H1 (cell line): ENCODE results near the gene KIF1B. TPM values are rescaled to one million over a fixed set of nuclear protein-coding genes. Genes with fewer than 3 reads are reported as not detected.

Experiments
- CTCF ChIA-PET: fragments of 300-600 bp; sonication (Branson Sonifier 250); formaldehyde crosslinking; loops from one replicate; lab custom pipeline; 2021; ENCODE audit not compliant: partially characterized antibody; lab: Charles Lee
- POLR2A ChIA-PET: fragments of 300-600 bp; sonication (Branson Sonifier 250); formaldehyde crosslinking; loops from one replicate; lab custom pipeline; 2021; ENCODE audit warnings: inconsistent platforms; ENCODE audit not compliant: partially characterized antibody; lab: Charles Lee
- DNase-seq, 2 experiments: peaks; one replicate each; pipeline versions ENCODE4 v3.0.0 to v3.0.0-alpha.2; 2010 to 2022; ENCODE audit warnings: low spot score in 2 of 2, low read depth in 1 of 2, mixed read lengths in 1 of 2
- FAIRE-seq: peaks from 2 replicates; lab custom pipeline; 2011; peaks lifted over from hg19 to GRCh38; lab: Jason Lieb, UNC
- H2AFZ ChIP-seq: 2 replicates; pipeline ENCODE4 v1.8.1; 2012; ENCODE audit warnings: low read length, inconsistent platforms
- H2AK5ac ChIP-seq: 2 replicates; pipeline ENCODE4 v1.6.1; 2013; ENCODE audit warnings: low read depth, low read length
- H2BK120ac ChIP-seq: replicated peaks from 2 replicates; pipeline ENCODE3; 2013; ENCODE audit warnings: low read depth, low read length, inconsistent platforms
- H2BK12ac ChIP-seq: 2 replicates; pipeline ENCODE4 v1.6.1; 2013; ENCODE audit warnings: low read depth, low read length
- H2BK15ac ChIP-seq: 2 replicates; pipeline ENCODE4 v1.6.1; 2013; ENCODE audit warnings: low read length
- H2BK20ac ChIP-seq: 2 replicates; pipeline ENCODE4 v1.6.1; 2013; ENCODE audit warnings: low read length
- H2BK5ac ChIP-seq: 2 replicates; pipeline ENCODE4 v1.6.1; 2013; ENCODE audit warnings: low read depth, low read length
- H3K14ac ChIP-seq: 2 replicates; pipeline ENCODE4 v1.6.1; 2013; ENCODE audit warnings: inconsistent platforms; ENCODE audit not compliant: insufficient read length
- H3K18ac ChIP-seq: 2 replicates; pipeline ENCODE4 v1.6.1; 2013; ENCODE audit warnings: low read length; ENCODE audit errors: extremely low read depth
- H3K23ac ChIP-seq: 2 replicates; pipeline ENCODE4 v1.6.1; 2013; ENCODE audit warnings: inconsistent platforms; ENCODE audit not compliant: insufficient read length
- H3K23me2 ChIP-seq: 2 replicates; pipeline ENCODE4 v1.6.1; 2013; ENCODE audit warnings: low read depth, low read length
- H3K27ac ChIP-seq: 2 replicates; pipeline ENCODE4 v1.6.1; 2011; ENCODE audit warnings: low read depth, low read length, inconsistent platforms
- H3K27me3 ChIP-seq, 4 experiments: replicated peaks in 1 of 4; 1 replicate in 1 of 4; 2 replicates in 3 of 4; pipeline versions ENCODE4 v1.6.1 to v1.8.1; 2011 to 2013; ENCODE audit warnings: low read length in 3 of 4, mild to moderate bottlenecking in 3 of 4, inconsistent platforms in 2 of 4, mixed read lengths in 2 of 4, moderate library complexity in 1 of 4; ENCODE audit not compliant: control insufficient read depth in 3 of 4, insufficient read depth in 3 of 4; ENCODE audit errors: extremely low read depth in 1 of 4
- H3K36me3 ChIP-seq, 4 experiments: 2 replicates each; pipeline versions ENCODE4 v1.6.1 to v1.8.1; 2011 to 2013; ENCODE audit warnings: mild to moderate bottlenecking in 4 of 4, low read length in 3 of 4, moderate library complexity in 2 of 4, control low read depth in 1 of 4, inconsistent platforms in 1 of 4; ENCODE audit not compliant: insufficient read depth in 4 of 4, control insufficient read depth in 2 of 4
- H3K4ac ChIP-seq: replicated peaks from 2 replicates; pipeline ENCODE3; 2013; ENCODE audit warnings: low read length, low read depth, mixed read lengths, inconsistent platforms; ENCODE audit not compliant: insufficient read length
- H3K4me1 ChIP-seq, 4 experiments: replicated peaks in 1 of 4; 1 replicate in 1 of 4; 2 replicates in 3 of 4; pipeline versions ENCODE4 v1.6.1 to v1.8.1; 2011 to 2013; ENCODE audit warnings: low read length in 3 of 4, inconsistent platforms in 2 of 4, mixed read lengths in 1 of 4; ENCODE audit not compliant: insufficient read depth in 4 of 4, control insufficient read depth in 3 of 4
- H3K4me2 ChIP-seq, 2 experiments: 2 replicates each; pipeline versions ENCODE4 v1.6.1 to v1.8.1; 2011 to 2013; ENCODE audit warnings: low read depth in 2 of 2, low read length in 2 of 2, control low read depth in 1 of 2, inconsistent platforms in 1 of 2, mild to moderate bottlenecking in 1 of 2; ENCODE audit not compliant: insufficient read depth in 1 of 2
- H3K4me3 ChIP-seq, 4 experiments: fragments of 200-600, 300-600 bp in 1 of 4; sonication (generic), shearing (Covaris generic), sonication (Bioruptor Twin) in 1 of 4; 2 replicates each; pipeline versions ENCODE4 v1.5.1 to v1.8.1; 2011 to 2016; ENCODE audit warnings: low read length in 4 of 4, low read depth in 3 of 4, control low read depth in 2 of 4, inconsistent platforms in 2 of 4, mild to moderate bottlenecking in 2 of 4, mixed read lengths in 1 of 4, moderate library complexity in 1 of 4; ENCODE audit not compliant: insufficient read depth in 2 of 4; ENCODE audit errors: extremely low read depth in 1 of 4
- H3K56ac ChIP-seq: replicated peaks from 2 replicates; pipeline ENCODE3; 2013; ENCODE audit warnings: low read depth, mild to moderate bottlenecking, mixed read lengths, low read length, inconsistent platforms; ENCODE audit not compliant: insufficient read length
- H3K79me1 ChIP-seq: 2 replicates; pipeline ENCODE4 v1.6.1; 2013; ENCODE audit warnings: low read depth, low read length, control low read depth
- H3K79me2 ChIP-seq, 2 experiments: 2 replicates each; pipeline versions ENCODE4 v1.6.1 to v1.8.1; 2012 to 2013; ENCODE audit warnings: low read length in 2 of 2, mild to moderate bottlenecking in 2 of 2, inconsistent platforms in 1 of 2; ENCODE audit not compliant: insufficient read depth in 2 of 2, control insufficient read depth in 1 of 2
- H3K9ac ChIP-seq, 4 experiments: replicated peaks in 1 of 4; 1 replicate in 1 of 4; 2 replicates in 3 of 4; pipeline versions ENCODE4 v1.6.1 to v1.8.1; 2011 to 2013; ENCODE audit warnings: low read depth in 3 of 4, low read length in 3 of 4, control low read depth in 2 of 4, mild to moderate bottlenecking in 2 of 4, moderate library complexity in 2 of 4, inconsistent platforms in 1 of 4; ENCODE audit errors: extremely low read depth in 1 of 4
- H3K9me3 ChIP-seq, 2 experiments: 2 replicates each; pipeline versions ENCODE4 v1.6.1 to v1.8.1; 2012 to 2013; ENCODE audit warnings: mild to moderate bottlenecking in 2 of 2, moderate library complexity in 2 of 2, control low read depth in 1 of 2, inconsistent platforms in 1 of 2, low read depth in 1 of 2, low read length in 1 of 2, mixed read lengths in 1 of 2; ENCODE audit not compliant: insufficient read depth in 2 of 2
- H4K20me1 ChIP-seq, 2 experiments: replicated peaks in 1 of 2; 2 replicates each; pipeline versions ENCODE3 to v1.8.1; 2011 to 2013; ENCODE audit warnings: inconsistent platforms in 2 of 2, low read length in 2 of 2, mild to moderate bottlenecking in 1 of 2; ENCODE audit not compliant: insufficient read depth in 2 of 2, control insufficient read depth in 1 of 2
- H4K5ac ChIP-seq: 2 replicates; pipeline ENCODE4 v1.6.1; 2013; ENCODE audit warnings: low read length, low read depth, mixed read lengths, inconsistent platforms; ENCODE audit not compliant: insufficient read length
- H4K8ac ChIP-seq: 2 replicates; pipeline ENCODE4 v1.8.0; 2013; ENCODE audit warnings: mild to moderate bottlenecking, moderate library complexity, low read length, inconsistent platforms; ENCODE audit not compliant: insufficient read depth; ENCODE audit errors: extremely low read depth
- H4K91ac ChIP-seq: replicated peaks from 2 replicates; pipeline ENCODE3; 2013; ENCODE audit warnings: low read length, mixed read lengths, inconsistent platforms; ENCODE audit not compliant: insufficient read length
- BRCA1 ChIP-seq: IDR thresholded peaks from 2 replicates; pipeline ENCODE4 v1.6.1; 2012; ENCODE audit warnings: low read depth, low read length, improper control_type of control experiment
- CEBPB ChIP-seq: IDR thresholded peaks from 2 replicates; pipeline ENCODE4 v1.6.1; 2012; ENCODE audit warnings: low read depth, low read length
- EZH2 ChIP-seq: fragments of 200-600 bp; sonication (generic); IDR thresholded peaks from 2 replicates; pipeline ENCODE4 v1.7.1; 2012; ENCODE audit warnings: low read depth, mild to moderate bottlenecking, moderate library complexity, low read length, inconsistent platforms; ENCODE audit not compliant: severe bottlenecking
- GTF2F1 ChIP-seq: IDR thresholded peaks from 2 replicates; pipeline ENCODE4 v1.6.1; 2012; ENCODE audit warnings: low read depth, low read length, improper control_type of control experiment, borderline replicate concordance
- JUN ChIP-seq: IDR thresholded peaks from 2 replicates; pipeline ENCODE4 v1.6.1; 2011; ENCODE audit warnings: low read depth, mild to moderate bottlenecking, improper control_type of control experiment, low read length
- JUND ChIP-seq: IDR thresholded peaks from 2 replicates; pipeline ENCODE4 v1.6.1; 2011; ENCODE audit warnings: mild to moderate bottlenecking, improper control_type of control experiment, low read length
- NRF1 ChIP-seq: IDR thresholded peaks from 2 replicates; pipeline ENCODE4 v1.6.1; 2011; ENCODE audit warnings: mild to moderate bottlenecking, low read depth, low read length, improper control_type of control experiment
- POLR2AphosphoS5 ChIP-seq: IDR thresholded peaks from 2 replicates; pipeline ENCODE4 v1.6.1; 2011; ENCODE audit warnings: low read depth, low read length
- RFX5 ChIP-seq: IDR thresholded peaks from 2 replicates; pipeline ENCODE4 v1.6.1; 2011; ENCODE audit warnings: low read depth, low read length, improper control_type of control experiment, borderline replicate concordance
- TAF1 ChIP-seq: IDR thresholded peaks from 2 replicates; pipeline ENCODE4 v1.6.1; 2011; ENCODE audit warnings: mild to moderate bottlenecking, low read depth, low read length
- ZNF274 ChIP-seq: IDR thresholded peaks from 2 replicates; pipeline ENCODE4 v1.7.0; 2012; ENCODE audit warnings: low read length, borderline replicate concordance; ENCODE audit errors: extremely low read depth
- WGBS, 2 experiments: shearing (Covaris generic) in 1 of 2; methylation state at CpG; one replicate each; pipeline versions ENCODE4 v1.1.6 to v1.1.7; 2013 to 2015; ENCODE audit warnings: low lambda C conversion rate in 2 of 2, mixed read lengths in 2 of 2, inconsistent platforms in 1 of 2, low coverage in 1 of 2, missing lambda C conversion rate in 1 of 2; ENCODE audit not compliant: insufficient replicate concordance in 2 of 2, insufficient coverage in 1 of 2, insufficient read length in 1 of 2; ENCODE audit errors: extremely low coverage in 1 of 2, missing lambda C conversion rate in 1 of 2; 5-methylcytosine and 5-hydroxymethylcytosine counted together
- polyA plus RNA-seq, 7 experiments: library from polyadenylated mRNA; depleted of rRNA in 3 of 7; stranded (reverse) in 5 of 7; unstranded in 2 of 7; fragments of >200 nt in 5 of 7; fragments of 200-250 nt in 2 of 7; gene quantifications; 1 replicate in 5 of 7; 2 replicates in 1 of 7; 4 replicates in 1 of 7; pipeline versions ENCODE4 v1.2.1 to v1.2.3, GENCODE V29; 2011 to 2013; ENCODE audit warnings: missing spikeins in 2 of 7, mixed read lengths in 2 of 7
- total RNA-seq: library from RNA; stranded (reverse); fragmentation: NEBNext Ultra II Directional; extraction: Animal tissue kit (Norgen Biotek cat#: 25700); gene quantifications from 2 replicates; pipeline ENCODE4 v1.2.1, GENCODE V29; 2021
- TF ChIP-seq, protein P1 (sequence below): IDR thresholded peaks from 2 replicates; pipeline ENCODE4 v1.6.1; 2012; ENCODE audit warnings: inconsistent platforms

The KIF1B gene
- total and polyA plus RNA-seq, 2 of the 8 experiments (the other 6 are each of a cell fraction or from before 2014, with no cell fraction given): 39.1 to 74.2 TPM

DNA sequence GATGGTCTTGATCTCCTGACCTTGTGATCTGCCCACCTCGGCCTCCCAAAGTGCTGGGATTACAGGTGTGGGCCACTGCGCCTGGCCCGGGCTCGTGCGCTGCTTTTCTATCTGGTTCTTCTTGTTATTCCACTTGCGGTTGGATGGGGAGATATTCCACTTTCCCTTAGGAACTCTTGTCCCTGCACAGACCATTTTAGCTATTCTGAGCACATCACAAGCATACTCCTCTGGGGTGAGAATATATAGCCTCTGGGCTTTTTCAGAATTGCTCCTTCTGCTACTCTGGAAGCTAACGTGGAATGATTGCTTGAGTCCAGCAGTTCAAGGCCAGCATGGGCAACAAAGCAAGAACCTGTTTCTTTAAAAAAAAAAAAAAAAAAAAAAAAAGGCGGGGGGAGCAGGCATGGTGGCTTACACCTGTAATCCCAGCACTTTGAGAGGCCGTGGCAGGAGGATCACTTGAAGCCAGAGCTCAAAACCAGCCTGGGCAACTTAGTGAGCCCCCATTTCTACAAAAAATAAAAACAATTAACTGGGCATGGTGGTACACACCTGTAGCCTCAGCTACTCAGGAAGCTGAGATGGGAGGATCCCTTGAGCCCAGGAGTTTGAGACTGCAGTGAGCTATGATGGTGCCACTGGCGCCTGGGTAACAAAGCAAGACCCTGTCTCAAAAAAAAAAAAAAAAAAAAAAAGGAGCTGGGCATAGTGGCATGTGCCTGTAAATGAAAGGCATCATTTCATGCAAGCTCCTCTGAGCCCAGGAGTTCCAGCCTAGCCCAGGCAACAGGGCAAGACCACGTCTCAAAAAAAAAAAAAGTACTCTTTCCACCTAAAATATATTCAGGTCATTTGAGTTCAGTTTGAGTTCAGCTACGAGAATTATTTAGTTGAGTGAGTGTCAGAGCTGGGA is 176.6 kb downstream of the KIF1B start:
- Histone ChIP-seq H2BK12ac (no peak overlapping the region), H3K56ac (no peak overlapping the region), H3K9ac (no peak overlapping the region), H4K5ac (no peak overlapping the region), H3K27me3 (no peaks in the 10 kb centered on the region), H2BK20ac (no peak overlapping the region), H3K14ac (no peak overlapping the region), H3K4me3 (no peak overlapping the region), H3K79me1 (no peaks in the 10 kb centered on the region; the same call in 1 of the 2 replicates), H3K79me2 (no peaks in the 10 kb centered on the region), H4K20me1 (no peaks in the 10 kb centered on the region), H3K18ac (no peak overlapping the region), H3K23ac (no peak overlapping the region), H3K9me3 (no peaks in the 10 kb centered on the region), H2BK5ac (no peak overlapping the region; the same call in 1 of the 2 replicates), H3K4ac (no peak overlapping the region), H2AFZ (no peak overlapping the region), H2BK15ac (no peak overlapping the region), H2BK120ac (no peak overlapping the region), H4K8ac (no peak overlapping the region), H3K23me2 (no peaks in the 10 kb centered on the region), H3K4me2 (no peak overlapping the region), H3K27ac (peak overlapping the region; percentile 66), H3K36me3 (peaks cover 0 to 4% (median 0%) of the 10 kb centered on the region in 4 experiments; a peak in 1 of 8 replicates), H4K91ac (no peak overlapping the region), H3K4me1 (peaks cover 0 to 5% (median 0%) of the 10 kb centered on the region in 4 experiments; a peak in 3 of 7 replicates), H2AK5ac (no peak overlapping the region)
- FAIRE-seq (no peak), DNase-seq (no peak)
- WGBS, 2 experiments: 88% methylated on average over 11 of the region's 12 CpGs; no CpG with 5 or more reads in 1 of the 2 experiments
- CTCF ChIA-PET: interaction anchor here (0.6 to 4.7 kb wide), 6 partner anchors 10 to 666 kb away, joined by 3 to 26 read pairs (median 6); partner anchors contain the start of gene CENPS
- POLR2A ChIA-PET: interaction anchor here (0.8 to 8.2 kb wide), 5 partner anchors 9 to 795 kb away, joined by 3 to 72 read pairs (median 4); partner anchors contain the start of genes KIF1B and PGD
- TF ChIP-seq, protein P1, sequence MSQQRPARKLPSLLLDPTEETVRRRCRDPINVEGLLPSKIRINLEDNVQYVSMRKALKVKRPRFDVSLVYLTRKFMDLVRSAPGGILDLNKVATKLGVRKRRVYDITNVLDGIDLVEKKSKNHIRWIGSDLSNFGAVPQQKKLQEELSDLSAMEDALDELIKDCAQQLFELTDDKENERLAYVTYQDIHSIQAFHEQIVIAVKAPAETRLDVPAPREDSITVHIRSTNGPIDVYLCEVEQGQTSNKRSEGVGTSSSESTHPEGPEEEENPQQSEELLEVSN: no peak
- TF ChIP-seq JUN (no peak), BRCA1 (no peak), TAF1 (no peak), EZH2 (no peak), ZNF274 (no peak), GTF2F1 (no peak), RFX5 (no peak), CEBPB (no peak), POLR2AphosphoS5 (no peak), JUND (no peak), NRF1 (no peak)
